UCSD-AML1 (cell line): ENCODE data around the gene OGDH.
A peak's percentile ranks its signal among the peaks of the same experiment; 100 is the strongest.
"Not testable (repeated sequence)": the region's sequence is repeated elsewhere in the genome, so short reads cannot be mapped to it uniquely, and the experiment has no call there.

Experiments used
- DNase-seq: peaks from one replicate; lab custom pipeline; 2025; ENCODE audit not compliant: unreplicated experiment; lab: John Stamatoyannopoulos, UW

OGDH gene

DNA sequence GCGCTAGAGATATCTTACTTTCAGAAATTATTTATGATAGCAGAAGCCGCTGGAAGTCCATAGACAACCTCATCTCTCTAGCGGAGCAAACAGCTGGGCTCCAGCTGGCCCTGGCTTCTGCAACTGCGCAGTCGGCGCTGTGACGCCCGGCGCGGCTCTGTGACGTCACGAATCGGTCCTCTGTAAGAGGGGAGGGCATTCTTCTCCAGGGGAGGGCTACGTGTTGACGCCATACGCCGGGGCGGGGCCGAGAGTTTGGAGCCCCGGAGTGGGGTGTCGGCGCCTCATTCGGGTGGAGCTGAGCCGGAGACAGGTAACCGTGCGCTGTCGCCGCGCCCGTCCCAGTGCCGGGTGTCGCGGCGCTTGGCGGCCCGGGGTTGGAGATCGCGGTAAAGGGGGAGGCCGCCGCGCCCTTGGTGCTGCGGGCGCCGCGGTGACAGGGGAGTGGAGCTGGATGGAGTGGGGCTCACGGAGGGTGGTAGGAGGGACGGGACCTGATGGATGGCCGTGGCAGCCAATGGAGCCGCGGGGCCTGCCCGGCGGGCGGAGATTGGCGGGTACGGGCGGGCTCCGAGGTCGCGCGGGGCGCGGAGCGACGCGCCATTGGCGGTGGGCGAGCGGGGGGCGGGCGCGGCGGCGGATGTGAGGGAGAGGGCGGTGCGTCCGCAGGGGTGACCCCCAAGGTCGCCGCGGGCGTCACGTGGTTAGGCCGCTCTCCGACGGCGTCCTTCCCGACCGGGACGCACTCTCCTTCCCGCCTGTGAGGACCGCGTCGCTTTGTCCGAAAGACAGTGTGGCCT is at the start of gene OGDH:
TSS of gene OGDH (plus strand) at position 287 of the 800 bp plus-strand sequence. CDS start 17,717 bp downstream, outside the sequence.
- DNase-seq = peak; percentile 90

DNA sequence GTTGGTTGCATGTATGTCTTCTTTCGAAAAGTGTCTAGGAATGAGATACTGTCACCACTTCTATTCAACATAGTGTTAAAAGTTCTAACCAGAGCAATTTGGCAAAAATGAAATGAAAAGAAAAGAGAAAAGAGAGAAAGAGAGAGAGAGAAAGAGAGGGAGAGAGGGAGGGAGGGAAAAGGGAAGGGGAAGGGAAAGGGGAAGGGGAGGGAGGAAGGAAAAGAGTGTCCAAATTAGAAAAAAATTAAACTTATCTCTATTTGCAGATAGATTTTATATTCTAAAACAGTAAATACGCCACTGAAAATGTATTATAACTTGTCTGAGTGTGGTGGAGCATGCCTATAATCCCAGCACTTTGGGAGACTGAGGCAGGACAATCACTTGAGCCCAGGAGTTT is 48.9 kb upstream of the OGDH start:
- no peak for DNase-seq

DNA sequence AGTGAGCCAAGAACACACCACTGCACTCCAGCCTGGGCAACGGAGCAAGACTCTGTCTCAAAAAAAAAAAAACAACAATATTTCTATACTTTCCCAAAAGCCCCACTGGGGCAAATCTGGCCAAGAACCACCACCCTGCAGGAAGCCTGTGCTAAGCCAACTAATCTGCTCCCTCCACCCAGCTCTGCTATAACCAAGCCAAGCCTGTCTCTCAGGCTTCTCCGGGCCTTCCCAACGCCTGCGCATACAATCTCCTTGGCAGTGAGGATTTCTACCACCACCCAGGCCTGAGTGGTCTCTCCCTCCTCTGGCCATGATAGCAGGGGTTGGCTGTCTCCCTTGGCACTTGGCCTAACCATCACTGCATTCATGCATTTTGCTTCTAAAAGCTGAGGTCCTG is 46.9 kb upstream of the OGDH start:
- DNase-seq = no peak

DNA sequence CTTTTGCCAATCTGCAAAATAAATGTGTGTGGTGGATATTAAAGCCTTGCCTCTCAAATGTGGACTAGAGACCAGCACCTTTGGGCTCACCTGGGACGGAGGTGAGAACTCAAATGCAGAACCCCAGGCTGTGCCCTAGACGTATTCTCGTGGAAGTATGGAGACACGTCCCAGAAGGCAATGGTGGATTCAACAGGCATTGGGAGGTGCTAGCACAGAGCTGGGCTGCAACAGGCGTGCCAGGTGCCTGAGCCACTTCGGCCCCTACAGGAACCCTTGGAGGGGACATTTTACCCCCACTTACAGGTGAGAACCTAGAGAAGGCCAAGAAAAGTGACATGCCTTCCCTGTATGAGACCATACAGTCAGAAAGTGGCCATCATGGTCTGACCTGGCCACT is 44.9 kb upstream of the OGDH start:
- no peak for DNase-seq

DNA sequence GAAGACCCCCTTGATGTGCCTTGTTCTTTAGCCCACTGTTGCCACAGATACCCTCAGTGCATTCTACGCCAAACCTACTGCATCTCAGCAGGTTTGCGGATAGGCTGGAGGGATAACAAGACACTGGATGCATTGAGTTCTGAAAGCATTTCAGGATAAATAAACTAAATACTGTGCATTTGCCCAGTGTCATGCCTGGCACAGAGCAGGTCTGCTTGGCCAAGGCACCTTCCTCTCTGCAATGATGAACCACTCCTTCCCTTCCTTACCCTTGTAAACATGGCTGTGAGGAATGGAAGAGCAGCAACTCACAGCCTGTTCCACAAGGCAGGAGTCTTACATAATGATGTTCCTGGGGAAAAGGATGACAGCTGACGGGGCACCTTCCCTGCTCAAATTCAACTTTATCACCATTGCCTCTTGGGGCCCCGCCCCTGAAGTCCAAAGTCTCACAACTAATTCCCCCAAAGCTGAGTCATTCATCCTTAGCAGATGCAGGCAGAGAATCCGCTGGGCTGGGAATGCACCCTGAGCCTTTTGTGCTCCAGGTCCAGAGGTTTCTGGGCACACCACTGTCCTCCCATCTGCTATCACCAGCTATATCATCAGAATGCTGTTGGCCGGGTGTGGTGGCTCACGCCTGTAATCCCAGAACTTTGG is 44.3 kb upstream of the OGDH start:
- DNase-seq = no peak

DNA sequence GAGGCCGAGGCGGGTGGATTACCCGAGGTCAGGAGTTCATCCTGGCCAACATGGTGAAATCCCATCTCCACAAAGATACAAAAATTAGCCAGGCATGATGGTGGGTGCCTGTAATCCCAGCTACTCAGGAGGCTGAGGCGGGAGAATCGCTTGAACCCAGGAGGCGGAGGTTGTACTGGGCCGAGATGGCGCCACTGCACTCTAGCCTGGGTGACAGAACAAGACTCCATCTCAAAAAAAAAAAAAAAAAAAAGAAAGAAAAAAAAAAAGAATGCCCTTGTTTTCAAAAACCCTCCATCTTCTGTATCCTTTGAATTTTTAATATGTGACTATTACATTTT is 43.8 kb upstream of the OGDH start:
- not testable (repeated sequence) for DNase-seq

DNA sequence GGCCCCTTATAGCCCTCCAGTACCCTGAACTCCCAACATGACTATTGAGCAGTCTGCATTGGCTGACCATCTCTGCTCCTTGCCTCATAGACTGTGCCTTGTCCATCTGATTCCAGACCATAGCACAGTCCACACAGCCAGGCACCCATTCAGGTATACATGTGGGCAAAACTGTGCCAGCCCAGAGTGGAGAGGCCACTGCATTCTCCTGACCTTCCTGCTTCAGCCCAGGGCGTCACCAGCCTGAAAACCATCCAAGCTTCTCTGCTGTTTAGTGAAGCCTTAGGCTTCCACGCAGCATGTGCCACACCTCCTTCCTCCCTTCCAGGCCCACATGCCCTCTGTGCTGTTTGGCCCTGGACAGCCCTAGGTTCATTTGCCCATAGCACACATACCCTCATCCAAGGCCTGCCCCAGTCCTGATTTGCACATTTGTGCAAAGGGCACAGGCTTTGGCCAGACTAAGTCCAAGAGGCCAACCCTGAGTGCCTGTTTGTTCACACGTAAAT is 43.2 kb upstream of the OGDH start:
- DNase-seq = no peak

DNA sequence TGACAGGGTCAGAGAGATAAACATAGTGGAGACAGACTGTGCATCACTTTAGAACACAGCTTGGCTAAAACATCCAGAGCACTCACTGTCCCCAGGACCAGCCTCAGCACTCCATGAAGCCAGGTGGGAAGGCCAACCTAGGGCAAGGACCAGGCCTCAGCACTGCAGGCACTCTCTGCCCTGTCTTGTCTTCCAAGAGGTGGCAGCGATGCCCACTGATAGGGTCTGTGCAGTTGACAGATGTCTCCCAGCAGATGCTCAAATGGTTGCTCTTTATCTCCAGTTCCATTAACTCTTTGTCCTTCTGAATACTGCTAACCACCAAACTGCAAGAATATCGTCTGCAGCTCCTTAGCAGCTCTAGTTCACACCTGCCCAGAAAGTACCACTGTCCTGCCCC is 41.8 kb upstream of the OGDH start:
- no peak for DNase-seq

DNA sequence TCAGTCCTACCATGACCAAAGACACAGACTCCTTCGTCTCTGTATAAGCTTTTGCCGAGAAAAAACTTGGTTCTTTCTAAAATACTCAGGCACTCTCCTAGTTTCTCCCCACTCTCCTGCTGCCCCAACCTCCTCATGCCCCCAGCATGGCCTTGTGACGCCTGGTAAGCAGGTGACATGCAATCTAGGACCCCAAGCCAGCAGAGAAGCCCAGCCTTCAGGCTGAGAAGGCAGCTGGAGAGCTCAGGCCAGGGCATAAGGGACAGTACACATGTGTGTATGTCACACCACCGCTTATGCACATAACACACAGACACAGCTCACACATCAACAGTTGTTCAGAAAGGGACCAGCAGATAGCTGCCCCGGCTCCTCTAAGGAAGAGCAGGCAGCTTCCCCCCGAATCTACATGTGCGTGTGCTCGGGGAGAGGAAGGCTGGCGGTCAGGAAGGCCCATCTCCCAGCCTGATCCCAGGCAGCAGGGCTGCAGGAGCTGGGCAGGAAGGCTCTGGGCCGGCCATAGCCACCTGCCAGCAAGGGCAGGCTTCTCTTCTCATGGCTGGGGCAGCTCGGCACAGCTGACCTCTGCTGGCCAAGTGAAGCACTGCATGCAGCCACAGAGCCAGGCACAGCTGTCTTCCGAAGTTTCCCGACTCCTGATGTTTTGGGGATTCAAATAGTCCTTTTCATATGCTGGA is 41.2 kb upstream of the OGDH start:
- peak; percentile 22 for DNase-seq

DNA sequence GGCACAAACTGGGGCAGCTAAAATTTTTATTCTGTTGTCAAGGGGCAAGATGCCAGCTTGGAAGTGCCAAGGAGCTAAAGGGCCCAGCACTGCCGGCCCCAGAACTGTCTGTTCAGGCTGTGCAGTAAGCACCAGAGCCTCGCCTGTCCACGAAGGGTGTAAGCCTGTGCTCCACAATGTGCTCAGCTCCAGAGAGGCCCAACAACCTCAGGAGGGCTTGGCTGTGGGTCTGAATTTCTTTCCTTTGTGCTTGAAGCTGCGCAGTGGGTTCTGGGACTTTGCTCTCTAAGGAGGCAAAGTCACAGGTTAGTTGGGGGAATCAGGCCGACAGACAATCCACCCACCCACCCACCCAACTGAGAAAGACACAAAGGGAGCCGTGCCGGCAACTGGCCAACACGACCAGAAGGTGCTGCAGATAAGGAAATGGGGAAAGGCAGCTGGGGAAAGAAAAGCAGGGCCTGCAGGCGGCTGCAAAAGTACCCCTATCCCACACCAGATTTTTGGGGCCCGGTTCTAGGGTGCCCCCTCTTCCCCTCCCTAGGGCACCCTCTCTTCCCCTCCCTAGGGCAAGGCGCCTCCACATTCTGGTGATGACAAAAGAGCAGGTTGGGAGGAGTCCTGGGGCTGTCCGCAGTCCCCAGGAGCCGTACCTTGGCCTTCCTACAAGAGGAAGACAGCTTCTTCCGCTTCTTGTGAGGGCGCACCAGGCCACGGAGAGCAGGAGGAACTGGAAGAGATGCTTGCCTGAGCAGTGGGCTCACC is 40.5 kb upstream of the OGDH start:
- DNase-seq = no peak

DNA sequence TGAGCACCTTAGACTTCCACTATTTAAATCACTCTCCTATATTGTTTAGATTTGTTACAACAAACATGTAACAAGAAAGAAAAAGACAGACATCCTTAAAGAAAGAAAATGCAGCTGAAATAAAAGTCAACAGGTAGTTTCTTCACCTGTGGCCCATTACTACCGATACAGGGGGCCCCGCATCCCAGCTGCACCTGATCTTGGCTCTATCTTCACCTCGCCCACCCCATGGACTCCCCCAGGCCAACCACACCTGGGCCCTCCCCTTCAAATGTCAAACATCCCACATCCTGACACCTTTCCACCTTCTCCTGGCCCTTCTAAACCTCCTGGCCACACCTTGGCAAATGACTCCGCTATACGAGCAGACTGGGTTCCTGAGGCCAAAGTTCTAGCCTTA is 39.7 kb upstream of the OGDH start:
- no peak for DNase-seq

DNA sequence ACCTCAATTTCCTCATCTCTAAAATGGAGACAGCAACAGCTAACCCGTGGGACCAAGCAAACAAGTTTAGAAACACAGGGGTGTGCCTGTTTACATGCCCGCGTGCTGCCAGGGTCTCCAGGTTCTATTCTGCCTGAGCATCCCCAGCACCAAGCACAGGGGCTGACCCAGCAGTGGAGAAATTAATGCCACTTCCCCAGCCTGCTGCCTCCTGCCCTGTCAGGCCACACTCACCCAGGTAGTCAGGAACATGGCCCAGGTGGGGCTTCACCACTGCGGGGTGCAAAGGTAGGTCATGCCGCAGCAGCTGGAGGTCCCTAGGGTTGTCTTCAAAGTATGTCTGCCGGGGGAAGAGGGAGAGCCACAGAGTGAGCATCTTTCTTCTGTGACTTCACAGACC is 38.5 kb upstream of the OGDH start:
- no peak for DNase-seq

DNA sequence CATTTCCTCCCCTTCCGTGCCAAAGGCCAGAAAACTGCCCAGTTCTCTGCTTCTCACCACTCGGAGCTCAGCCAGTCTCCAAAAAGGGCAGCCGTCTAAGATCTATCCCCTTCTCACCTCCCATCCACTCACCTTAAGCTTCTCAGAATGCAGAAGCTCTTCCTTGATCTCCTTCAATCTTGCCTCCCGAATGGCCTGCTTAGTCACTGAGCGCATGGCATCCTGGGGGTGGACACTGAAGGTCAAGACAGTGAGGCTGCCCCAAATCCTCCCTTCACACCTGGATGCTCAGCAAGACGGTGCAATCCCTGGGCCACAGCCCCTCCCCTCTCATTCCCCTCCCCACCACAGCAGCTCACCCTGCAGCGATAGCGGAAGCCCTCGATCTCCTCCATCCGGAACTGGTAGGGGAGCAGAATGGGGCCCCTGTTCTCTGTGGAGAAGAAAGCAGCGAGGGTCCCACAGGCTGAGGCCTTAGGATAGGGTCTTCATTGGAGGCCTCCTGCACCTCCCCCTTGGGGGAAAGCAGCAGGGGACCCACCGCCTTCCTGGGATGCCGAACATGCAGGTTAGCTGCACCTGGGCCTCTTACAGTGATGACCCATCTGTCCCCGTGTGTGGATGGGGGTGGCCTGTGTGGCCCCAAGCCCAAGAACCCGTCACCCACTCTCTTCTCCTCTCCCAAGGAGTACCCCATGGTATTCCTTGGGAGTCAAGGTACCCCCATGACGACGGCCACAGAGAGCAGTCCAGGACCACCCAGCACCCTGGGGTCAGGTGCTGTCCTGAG is 37.5 kb upstream of the OGDH start:
- DNase-seq = no peak

DNA sequence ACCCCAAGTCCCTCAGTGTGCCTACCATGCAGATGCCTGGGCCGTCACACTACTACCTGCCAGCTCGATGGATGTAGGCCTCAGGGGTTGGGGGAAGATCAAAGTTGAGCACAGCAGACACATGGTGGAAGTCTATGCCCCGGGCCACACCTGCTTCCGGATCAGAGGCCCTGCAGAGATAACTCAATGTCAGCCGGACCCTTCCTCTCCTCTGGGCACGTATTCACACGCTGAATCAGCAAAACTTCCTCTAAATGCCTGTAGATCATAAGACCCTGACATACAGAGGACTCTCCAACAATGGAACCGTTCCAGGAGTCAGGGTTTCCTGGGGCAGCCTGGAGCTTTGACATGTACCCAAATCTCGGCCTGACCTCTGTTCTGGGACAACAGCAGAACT is 36.5 kb upstream of the OGDH start:
- DNase-seq = no peak

DNA sequence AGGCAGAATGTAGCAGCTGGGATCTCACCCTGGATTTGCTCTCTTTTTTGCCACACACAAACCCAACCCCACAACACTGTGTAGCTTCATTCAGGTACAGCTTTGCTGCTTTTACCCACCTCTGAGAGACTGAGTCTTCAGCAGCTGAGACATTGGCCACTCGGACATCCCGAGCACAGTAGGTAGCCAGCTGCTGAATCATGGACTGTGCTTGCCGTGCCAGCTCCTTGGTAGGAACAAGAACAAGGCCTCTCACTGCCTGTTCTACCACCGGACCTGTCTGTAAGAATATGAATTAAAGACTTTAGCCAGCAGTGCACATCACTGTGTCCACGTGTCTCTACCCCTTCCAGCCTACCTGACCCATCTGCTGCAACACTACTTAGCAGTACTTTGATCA is 33.7 kb upstream of the OGDH start:
- DNase-seq = no peak

DNA sequence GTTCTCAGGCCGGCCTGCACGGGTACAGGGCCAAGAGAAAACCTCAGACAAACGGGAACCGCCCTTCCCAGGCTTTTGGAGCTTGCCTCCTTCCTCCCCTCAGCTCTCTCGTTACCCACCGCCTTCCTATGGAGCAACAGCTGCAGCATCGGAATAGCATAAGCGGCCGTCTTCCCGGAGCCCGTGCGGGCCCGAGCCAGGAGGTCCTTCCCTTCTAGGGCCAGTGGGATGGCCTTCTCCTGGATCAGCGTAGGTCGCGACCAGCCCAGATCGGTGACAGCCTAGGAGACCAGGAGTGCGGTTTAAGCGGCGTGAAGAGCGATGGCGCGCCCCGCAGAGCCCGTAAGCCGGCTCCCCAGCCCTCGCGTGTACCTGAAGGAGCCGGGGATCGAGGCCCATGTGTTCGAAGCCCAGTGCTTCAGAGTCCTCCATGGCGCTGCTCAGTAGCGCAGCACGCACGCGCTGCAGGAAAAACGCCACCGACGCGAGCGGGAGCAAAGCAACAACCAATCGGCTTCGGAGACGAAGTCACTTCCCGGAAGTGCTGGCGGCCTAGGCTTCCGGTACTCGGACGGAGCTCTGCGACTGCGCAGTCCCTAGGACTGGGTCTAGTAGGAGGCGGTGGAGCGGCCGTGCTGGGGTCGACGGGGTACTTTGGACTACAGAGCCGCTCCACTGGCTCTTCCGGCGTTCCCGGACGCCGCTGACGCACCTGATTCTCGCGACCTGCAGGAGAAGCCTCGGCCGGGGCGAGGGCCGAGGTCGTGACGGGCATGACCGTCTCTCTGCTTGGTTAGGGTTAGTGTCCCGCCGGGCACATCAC is 32.8 kb upstream of the OGDH start, which contains the start of gene DDX56:
TSS of gene DDX56 (minus strand) at position 445 of the 823 bp plus-strand sequence. CDS start at position 432, 13 bp downstream.
- DNase-seq = peak; percentile 86

DNA sequence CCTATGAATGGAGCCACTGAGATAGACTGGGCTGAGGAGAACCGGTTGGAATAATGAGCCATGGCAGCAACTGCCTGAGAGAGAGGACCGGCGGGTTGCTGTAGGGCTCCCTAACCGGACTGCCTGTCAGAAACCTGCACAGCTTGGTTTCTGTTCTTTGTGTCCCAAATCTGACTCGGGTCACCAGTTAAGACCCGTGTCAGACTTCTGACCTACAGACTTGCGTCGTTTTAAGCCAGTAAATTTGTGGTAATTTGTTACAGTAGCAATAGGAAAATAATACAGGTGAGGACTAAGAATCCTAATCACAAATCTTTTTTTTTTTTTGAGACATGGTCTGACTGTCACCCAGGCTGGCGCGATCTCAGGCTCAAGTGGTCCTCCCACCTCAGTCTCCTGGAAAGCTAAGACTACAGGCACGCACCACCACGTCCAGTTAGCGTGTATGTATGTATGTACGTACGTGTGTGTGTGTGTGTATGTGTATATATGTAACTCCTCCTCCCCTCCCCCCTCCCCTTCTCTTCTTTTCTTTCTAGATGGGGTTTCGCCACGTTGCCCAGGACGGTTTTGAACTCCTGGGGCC is 32.0 kb upstream of the OGDH start:
- DNase-seq = no peak

DNA sequence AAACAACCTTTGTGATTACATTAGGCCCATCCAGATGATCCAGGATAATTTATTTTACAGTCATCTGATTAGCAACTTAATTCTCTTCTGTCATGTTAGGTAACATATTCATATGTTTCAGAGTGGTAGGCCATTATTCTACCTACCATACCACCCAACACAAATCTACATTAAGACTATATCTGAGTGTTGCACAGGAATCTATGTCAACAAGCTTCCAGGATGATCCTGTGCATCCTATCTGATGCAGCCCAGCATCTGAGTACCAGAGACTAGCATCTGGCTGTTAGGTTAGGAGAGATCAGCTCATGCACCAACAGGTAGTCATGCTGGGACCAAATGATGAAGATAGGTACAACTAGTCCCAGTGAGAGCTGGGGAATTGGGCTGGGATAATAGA is 31.4 kb upstream of the OGDH start:
- no peak for DNase-seq

DNA sequence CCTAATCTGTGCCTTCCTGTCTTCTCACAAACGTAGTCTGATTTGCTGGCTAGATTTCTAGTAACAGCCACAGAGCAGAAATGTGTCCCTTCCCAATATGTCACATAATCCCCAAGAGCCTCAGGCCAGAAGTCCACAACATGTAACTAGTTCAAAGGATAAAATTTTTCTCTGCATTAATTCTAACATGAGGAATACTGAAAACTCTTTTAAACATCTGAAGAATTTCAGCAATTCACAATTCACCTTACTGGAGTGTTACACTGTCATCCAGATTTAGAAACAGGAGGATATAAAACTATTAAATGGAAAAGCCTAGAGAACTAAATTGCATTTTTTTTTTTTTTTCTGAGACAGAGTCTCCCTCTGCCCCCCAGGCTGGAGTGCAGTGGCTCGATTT is 30.2 kb upstream of the OGDH start:
- DNase-seq = no peak
